H1 (cell line): ENCODE results near the gene POC1B. TPM values are rescaled to one million over a fixed set of nuclear protein-coding genes. Genes with fewer than 3 reads are reported as not detected.

Source experiments
- CTCF ChIA-PET: fragments of 300-600 bp; sonication (Branson Sonifier 250); formaldehyde crosslinking; loops from one replicate; lab custom pipeline; 2021; ENCODE audit not compliant: partially characterized antibody; lab: Charles Lee
- POLR2A ChIA-PET: fragments of 300-600 bp; sonication (Branson Sonifier 250); formaldehyde crosslinking; loops from one replicate; lab custom pipeline; 2021; ENCODE audit warnings: inconsistent platforms; ENCODE audit not compliant: partially characterized antibody; lab: Charles Lee
- DNase-seq, 2 experiments: peaks; one replicate each; pipeline versions ENCODE4 v3.0.0 to v3.0.0-alpha.2; 2010 to 2022; ENCODE audit warnings: low spot score in 2 of 2, low read depth in 1 of 2, mixed read lengths in 1 of 2
- FAIRE-seq: peaks from 2 replicates; lab custom pipeline; 2011; peaks lifted over from hg19 to GRCh38; lab: Jason Lieb, UNC
- H2AFZ ChIP-seq: 2 replicates; pipeline ENCODE4 v1.8.1; 2012; ENCODE audit warnings: low read length, inconsistent platforms
- H2AK5ac ChIP-seq: 2 replicates; pipeline ENCODE4 v1.6.1; 2013; ENCODE audit warnings: low read depth, low read length
- H2BK120ac ChIP-seq: replicated peaks from 2 replicates; pipeline ENCODE3; 2013; ENCODE audit warnings: low read depth, low read length, inconsistent platforms
- H2BK12ac ChIP-seq: 2 replicates; pipeline ENCODE4 v1.6.1; 2013; ENCODE audit warnings: low read depth, low read length
- H2BK15ac ChIP-seq: 2 replicates; pipeline ENCODE4 v1.6.1; 2013; ENCODE audit warnings: low read length
- H2BK20ac ChIP-seq: 2 replicates; pipeline ENCODE4 v1.6.1; 2013; ENCODE audit warnings: low read length
- H2BK5ac ChIP-seq: 2 replicates; pipeline ENCODE4 v1.6.1; 2013; ENCODE audit warnings: low read depth, low read length
- H3K14ac ChIP-seq: 2 replicates; pipeline ENCODE4 v1.6.1; 2013; ENCODE audit warnings: inconsistent platforms; ENCODE audit not compliant: insufficient read length
- H3K18ac ChIP-seq: 2 replicates; pipeline ENCODE4 v1.6.1; 2013; ENCODE audit warnings: low read length; ENCODE audit errors: extremely low read depth
- H3K23ac ChIP-seq: 2 replicates; pipeline ENCODE4 v1.6.1; 2013; ENCODE audit warnings: inconsistent platforms; ENCODE audit not compliant: insufficient read length
- H3K23me2 ChIP-seq: 2 replicates; pipeline ENCODE4 v1.6.1; 2013; ENCODE audit warnings: low read depth, low read length
- H3K27ac ChIP-seq: 2 replicates; pipeline ENCODE4 v1.6.1; 2011; ENCODE audit warnings: low read depth, low read length, inconsistent platforms
- H3K27me3 ChIP-seq, 4 experiments: replicated peaks in 1 of 4; 1 replicate in 1 of 4; 2 replicates in 3 of 4; pipeline versions ENCODE4 v1.6.1 to v1.8.1; 2011 to 2013; ENCODE audit warnings: low read length in 3 of 4, mild to moderate bottlenecking in 3 of 4, inconsistent platforms in 2 of 4, mixed read lengths in 2 of 4, moderate library complexity in 1 of 4; ENCODE audit not compliant: control insufficient read depth in 3 of 4, insufficient read depth in 3 of 4; ENCODE audit errors: extremely low read depth in 1 of 4
- H3K36me3 ChIP-seq, 4 experiments: 2 replicates each; pipeline versions ENCODE4 v1.6.1 to v1.8.1; 2011 to 2013; ENCODE audit warnings: mild to moderate bottlenecking in 4 of 4, low read length in 3 of 4, moderate library complexity in 2 of 4, control low read depth in 1 of 4, inconsistent platforms in 1 of 4; ENCODE audit not compliant: insufficient read depth in 4 of 4, control insufficient read depth in 2 of 4
- H3K4ac ChIP-seq: replicated peaks from 2 replicates; pipeline ENCODE3; 2013; ENCODE audit warnings: low read length, low read depth, mixed read lengths, inconsistent platforms; ENCODE audit not compliant: insufficient read length
- H3K4me1 ChIP-seq, 4 experiments: replicated peaks in 1 of 4; 1 replicate in 1 of 4; 2 replicates in 3 of 4; pipeline versions ENCODE4 v1.6.1 to v1.8.1; 2011 to 2013; ENCODE audit warnings: low read length in 3 of 4, inconsistent platforms in 2 of 4, mixed read lengths in 1 of 4; ENCODE audit not compliant: insufficient read depth in 4 of 4, control insufficient read depth in 3 of 4
- H3K4me2 ChIP-seq, 2 experiments: 2 replicates each; pipeline versions ENCODE4 v1.6.1 to v1.8.1; 2011 to 2013; ENCODE audit warnings: low read depth in 2 of 2, low read length in 2 of 2, control low read depth in 1 of 2, inconsistent platforms in 1 of 2, mild to moderate bottlenecking in 1 of 2; ENCODE audit not compliant: insufficient read depth in 1 of 2
- H3K4me3 ChIP-seq, 4 experiments: fragments of 200-600, 300-600 bp in 1 of 4; sonication (generic), shearing (Covaris generic), sonication (Bioruptor Twin) in 1 of 4; 2 replicates each; pipeline versions ENCODE4 v1.5.1 to v1.8.1; 2011 to 2016; ENCODE audit warnings: low read length in 4 of 4, low read depth in 3 of 4, control low read depth in 2 of 4, inconsistent platforms in 2 of 4, mild to moderate bottlenecking in 2 of 4, mixed read lengths in 1 of 4, moderate library complexity in 1 of 4; ENCODE audit not compliant: insufficient read depth in 2 of 4; ENCODE audit errors: extremely low read depth in 1 of 4
- H3K56ac ChIP-seq: replicated peaks from 2 replicates; pipeline ENCODE3; 2013; ENCODE audit warnings: low read depth, mild to moderate bottlenecking, mixed read lengths, low read length, inconsistent platforms; ENCODE audit not compliant: insufficient read length
- H3K79me1 ChIP-seq: 2 replicates; pipeline ENCODE4 v1.6.1; 2013; ENCODE audit warnings: low read depth, low read length, control low read depth
- H3K79me2 ChIP-seq, 2 experiments: 2 replicates each; pipeline versions ENCODE4 v1.6.1 to v1.8.1; 2012 to 2013; ENCODE audit warnings: low read length in 2 of 2, mild to moderate bottlenecking in 2 of 2, inconsistent platforms in 1 of 2; ENCODE audit not compliant: insufficient read depth in 2 of 2, control insufficient read depth in 1 of 2
- H3K9ac ChIP-seq, 4 experiments: replicated peaks in 1 of 4; 1 replicate in 1 of 4; 2 replicates in 3 of 4; pipeline versions ENCODE4 v1.6.1 to v1.8.1; 2011 to 2013; ENCODE audit warnings: low read depth in 3 of 4, low read length in 3 of 4, control low read depth in 2 of 4, mild to moderate bottlenecking in 2 of 4, moderate library complexity in 2 of 4, inconsistent platforms in 1 of 4; ENCODE audit errors: extremely low read depth in 1 of 4
- H3K9me3 ChIP-seq, 2 experiments: 2 replicates each; pipeline versions ENCODE4 v1.6.1 to v1.8.1; 2012 to 2013; ENCODE audit warnings: mild to moderate bottlenecking in 2 of 2, moderate library complexity in 2 of 2, control low read depth in 1 of 2, inconsistent platforms in 1 of 2, low read depth in 1 of 2, low read length in 1 of 2, mixed read lengths in 1 of 2; ENCODE audit not compliant: insufficient read depth in 2 of 2
- H4K20me1 ChIP-seq, 2 experiments: replicated peaks in 1 of 2; 2 replicates each; pipeline versions ENCODE3 to v1.8.1; 2011 to 2013; ENCODE audit warnings: inconsistent platforms in 2 of 2, low read length in 2 of 2, mild to moderate bottlenecking in 1 of 2; ENCODE audit not compliant: insufficient read depth in 2 of 2, control insufficient read depth in 1 of 2
- H4K5ac ChIP-seq: 2 replicates; pipeline ENCODE4 v1.6.1; 2013; ENCODE audit warnings: low read length, low read depth, mixed read lengths, inconsistent platforms; ENCODE audit not compliant: insufficient read length
- H4K8ac ChIP-seq: 2 replicates; pipeline ENCODE4 v1.8.0; 2013; ENCODE audit warnings: mild to moderate bottlenecking, moderate library complexity, low read length, inconsistent platforms; ENCODE audit not compliant: insufficient read depth; ENCODE audit errors: extremely low read depth
- H4K91ac ChIP-seq: replicated peaks from 2 replicates; pipeline ENCODE3; 2013; ENCODE audit warnings: low read length, mixed read lengths, inconsistent platforms; ENCODE audit not compliant: insufficient read length
- ASH2L ChIP-seq: fragments of 200-600, 300-600 bp; sonication (generic); IDR thresholded peaks from one replicate; pipeline ENCODE4 v1.7.1; 2017; ENCODE audit warnings: low read length
- ATF3 ChIP-seq: IDR thresholded peaks from 2 replicates; pipeline ENCODE4 v1.6.1; 2011; ENCODE audit warnings: low read depth, mild to moderate bottlenecking, low read length; ENCODE audit not compliant: insufficient read depth
- BACH1 ChIP-seq: IDR thresholded peaks from 2 replicates; pipeline ENCODE4 v1.6.1; 2012; ENCODE audit warnings: low read length, improper control_type of control experiment
- BCL11A ChIP-seq, 2 experiments: IDR thresholded peaks; one replicate each; pipeline ENCODE4 v1.6.1; 2011; ENCODE audit warnings: low read depth in 2 of 2, low read length in 2 of 2, mild to moderate bottlenecking in 2 of 2
- CEBPB ChIP-seq: IDR thresholded peaks from 2 replicates; pipeline ENCODE4 v1.6.1; 2012; ENCODE audit warnings: low read depth, low read length
- CHD1 ChIP-seq: IDR thresholded peaks from 2 replicates; pipeline ENCODE4 v1.6.1; 2012; ENCODE audit warnings: low read depth, low read length, improper control_type of control experiment
- CHD2 ChIP-seq: IDR thresholded peaks from 2 replicates; pipeline ENCODE4 v1.6.1; 2012; ENCODE audit warnings: low read length, improper control_type of control experiment
- JUND ChIP-seq: IDR thresholded peaks from 2 replicates; pipeline ENCODE4 v1.6.1; 2011; ENCODE audit warnings: mild to moderate bottlenecking, improper control_type of control experiment, low read length
- KDM1A ChIP-seq: fragments of 200-600, 300-600 bp; sonication (generic); IDR thresholded peaks from 2 replicates; pipeline ENCODE4 v1.7.1; 2016; ENCODE audit warnings: mild to moderate bottlenecking, low read length, borderline replicate concordance
- MAX ChIP-seq: IDR thresholded peaks from 2 replicates; pipeline ENCODE4 v1.6.1; 2012; ENCODE audit warnings: inconsistent platforms
- POLR2A ChIP-seq, 2 experiments: IDR thresholded peaks; 1 replicate in 1 of 2; 2 replicates in 1 of 2; pipeline ENCODE4 v1.6.1; 2011; ENCODE audit warnings: low read depth in 2 of 2, low read length in 2 of 2, mild to moderate bottlenecking in 2 of 2; ENCODE audit errors: control extremely low read depth in 1 of 2
- POLR2AphosphoS5 ChIP-seq: IDR thresholded peaks from 2 replicates; pipeline ENCODE4 v1.6.1; 2011; ENCODE audit warnings: low read depth, low read length
- SRF ChIP-seq: IDR thresholded peaks from 2 replicates; pipeline ENCODE4 v1.6.1; 2011; ENCODE audit warnings: mild to moderate bottlenecking, low read depth, low read length, moderate library complexity
- WGBS, 2 experiments: shearing (Covaris generic) in 1 of 2; methylation state at CpG; one replicate each; pipeline versions ENCODE4 v1.1.6 to v1.1.7; 2013 to 2015; ENCODE audit warnings: low lambda C conversion rate in 2 of 2, mixed read lengths in 2 of 2, inconsistent platforms in 1 of 2, low coverage in 1 of 2, missing lambda C conversion rate in 1 of 2; ENCODE audit not compliant: insufficient replicate concordance in 2 of 2, insufficient coverage in 1 of 2, insufficient read length in 1 of 2; ENCODE audit errors: extremely low coverage in 1 of 2, missing lambda C conversion rate in 1 of 2; 5-methylcytosine and 5-hydroxymethylcytosine counted together
- polyA plus RNA-seq, 7 experiments: library from polyadenylated mRNA; depleted of rRNA in 3 of 7; stranded (reverse) in 5 of 7; unstranded in 2 of 7; fragments of >200 nt in 5 of 7; fragments of 200-250 nt in 2 of 7; gene quantifications; 1 replicate in 5 of 7; 2 replicates in 1 of 7; 4 replicates in 1 of 7; pipeline versions ENCODE4 v1.2.1 to v1.2.3, GENCODE V29; 2011 to 2013; ENCODE audit warnings: missing spikeins in 2 of 7, mixed read lengths in 2 of 7
- total RNA-seq: library from RNA; stranded (reverse); fragmentation: NEBNext Ultra II Directional; extraction: Animal tissue kit (Norgen Biotek cat#: 25700); gene quantifications from 2 replicates; pipeline ENCODE4 v1.2.1, GENCODE V29; 2021

The POC1B gene
- total and polyA plus RNA-seq, 2 of the 8 experiments (the other 6 are each of a cell fraction or from before 2014, with no cell fraction given) = 7.5 to 16.3 TPM

GRCh38 chr12:89546151-89546550 lies 20.3 kb upstream of the POC1B start:
- POLR2A ChIA-PET = no interaction called here
- H2BK20ac ChIP-seq = no peak overlapping the region
- H4K91ac ChIP-seq = no peak overlapping the region
- TF ChIP-seq MAX = no peak
- no peak for TF ChIP-seq KDM1A
- no peak for TF ChIP-seq CEBPB
- no peak for TF ChIP-seq JUND
- no peak for TF ChIP-seq CHD1
- TF ChIP-seq BACH1 = no peak
- no peak for TF ChIP-seq ATF3
- TF ChIP-seq ASH2L = no peak
- TF ChIP-seq POLR2AphosphoS5 = no peak
- TF ChIP-seq POLR2A (IDR thresholded peaks at IDR 0.05; ENCODE audit: control extremely low read depth in 1 of 2, low read depth in 2 of 2, low read length in 2 of 2) = no peak
- TF ChIP-seq CHD2 = no peak
- no peak for TF ChIP-seq BCL11A (IDR thresholded peaks at IDR 0.05; ENCODE audit: low read depth in 2 of 2, low read length in 2 of 2)
- no peak for TF ChIP-seq SRF

More at GRCh38 chr12:89546151-89546550, 20.3 kb upstream of the POC1B start:
- Histone ChIP-seq H2BK5ac (no peak overlapping the region), H3K79me2 (no peaks in the 10 kb centered on the region), H4K5ac (no peak overlapping the region), H3K36me3 (no peaks in the 10 kb centered on the region), H2BK120ac (no peak overlapping the region), H2BK12ac (no peak overlapping the region), H2AK5ac (no peak overlapping the region), H3K9me3 (no peaks in the 10 kb centered on the region), H3K4me3 (no peak overlapping the region), H4K20me1 (no peaks in the 10 kb centered on the region), H2BK15ac (no peak overlapping the region), H3K4ac (no peak overlapping the region), H3K18ac (no peak overlapping the region), H3K79me1 (no peaks in the 10 kb centered on the region), H3K27ac (no peak overlapping the region), H3K9ac (no peak overlapping the region; a peak in 1 of 7 replicates), H3K4me2 (no peak overlapping the region), H3K56ac (no peak overlapping the region), H3K14ac (no peak overlapping the region), H3K4me1 (no peaks in the 10 kb centered on the region; a peak in 1 of 7 replicates), H3K27me3 (no peaks in the 10 kb centered on the region), H2AFZ (no peak overlapping the region), H4K8ac (no peak overlapping the region), H3K23me2 (no peaks in the 10 kb centered on the region), H3K23ac (no peak overlapping the region)
- WGBS, 2 experiments = 96% methylated on average over 4 of the region's 4 CpGs; no CpG with 5 or more reads in 1 of the 2 experiments
- FAIRE-seq (no peak), DNase-seq (no peak)
- CTCF ChIA-PET = interaction anchor here (2.4 kb wide), 1 partner anchor 468 kb away, joined by 12 read pairs; no protein-coding TSS in a partner anchor
